ENCODE results near the gene C12orf75.

The C12orf75 gene

GRCh38 chr12:105420046-105420445 lies 89.6 kb downstream of the C12orf75 start:
- no peak for DNase-seq

- DNase-seq: peak; percentile 75
Observed at GRCh38 chr12:105420659-105421240, 90.3 kb downstream of the C12orf75 start.

Data from NCI-H510A treated with DMSO at 0.1 percent for 48 hours (cell line).